Measurements from ENCODE around the gene TPSD1.

The TPSD1 gene

GRCh38 chr16:1308036-1308976 is 52.4 kb downstream of the TPSD1 start:
- TF ChIP-seq TAF1 (IDR thresholded peaks at IDR 0.05; ENCODE audit: low read depth), result no peak
- peak; percentile 67; the same call in 1 of the 2 replicates for TF ChIP-seq ZBTB7A (IDR thresholded peaks at IDR 0.05; ENCODE audit: low read depth)
- TF ChIP-seq FOXM1 (IDR thresholded peaks at IDR 0.05; ENCODE audit: borderline replicate concordance, low read depth), result no peak
- no peak for TF ChIP-seq YY1 (IDR thresholded peaks at IDR 0.05; ENCODE audit: low read depth)
- TF ChIP-seq USF1 (IDR thresholded peaks at IDR 0.05), result no peak
- TF ChIP-seq RAD21 (IDR thresholded peaks at IDR 0.05; ENCODE audit: low read depth), result no peak
- TF ChIP-seq EP300 (IDR thresholded peaks at IDR 0.05; ENCODE audit: borderline replicate concordance), result no peak
- TF ChIP-seq, protein P1, sequence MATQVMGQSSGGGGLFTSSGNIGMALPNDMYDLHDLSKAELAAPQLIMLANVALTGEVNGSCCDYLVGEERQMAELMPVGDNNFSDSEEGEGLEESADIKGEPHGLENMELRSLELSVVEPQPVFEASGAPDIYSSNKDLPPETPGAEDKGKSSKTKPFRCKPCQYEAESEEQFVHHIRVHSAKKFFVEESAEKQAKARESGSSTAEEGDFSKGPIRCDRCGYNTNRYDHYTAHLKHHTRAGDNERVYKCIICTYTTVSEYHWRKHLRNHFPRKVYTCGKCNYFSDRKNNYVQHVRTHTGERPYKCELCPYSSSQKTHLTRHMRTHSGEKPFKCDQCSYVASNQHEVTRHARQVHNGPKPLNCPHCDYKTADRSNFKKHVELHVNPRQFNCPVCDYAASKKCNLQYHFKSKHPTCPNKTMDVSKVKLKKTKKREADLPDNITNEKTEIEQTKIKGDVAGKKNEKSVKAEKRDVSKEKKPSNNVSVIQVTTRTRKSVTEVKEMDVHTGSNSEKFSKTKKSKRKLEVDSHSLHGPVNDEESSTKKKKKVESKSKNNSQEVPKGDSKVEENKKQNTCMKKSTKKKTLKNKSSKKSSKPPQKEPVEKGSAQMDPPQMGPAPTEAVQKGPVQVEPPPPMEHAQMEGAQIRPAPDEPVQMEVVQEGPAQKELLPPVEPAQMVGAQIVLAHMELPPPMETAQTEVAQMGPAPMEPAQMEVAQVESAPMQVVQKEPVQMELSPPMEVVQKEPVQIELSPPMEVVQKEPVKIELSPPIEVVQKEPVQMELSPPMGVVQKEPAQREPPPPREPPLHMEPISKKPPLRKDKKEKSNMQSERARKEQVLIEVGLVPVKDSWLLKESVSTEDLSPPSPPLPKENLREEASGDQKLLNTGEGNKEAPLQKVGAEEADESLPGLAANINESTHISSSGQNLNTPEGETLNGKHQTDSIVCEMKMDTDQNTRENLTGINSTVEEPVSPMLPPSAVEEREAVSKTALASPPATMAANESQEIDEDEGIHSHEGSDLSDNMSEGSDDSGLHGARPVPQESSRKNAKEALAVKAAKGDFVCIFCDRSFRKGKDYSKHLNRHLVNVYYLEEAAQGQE (IDR thresholded peaks at IDR 0.05; ENCODE audit: low read depth), result no peak
- peak; percentile 91 for TF ChIP-seq EGR1 (IDR thresholded peaks at IDR 0.05)
- TF ChIP-seq CREB1 (IDR thresholded peaks at IDR 0.05; ENCODE audit: low read depth), result no peak
- TF ChIP-seq CEBPB (IDR thresholded peaks at IDR 0.05), result no peak
- TF ChIP-seq TEAD4 (IDR thresholded peaks at IDR 0.05), result no peak
- TF ChIP-seq, protein P2, sequence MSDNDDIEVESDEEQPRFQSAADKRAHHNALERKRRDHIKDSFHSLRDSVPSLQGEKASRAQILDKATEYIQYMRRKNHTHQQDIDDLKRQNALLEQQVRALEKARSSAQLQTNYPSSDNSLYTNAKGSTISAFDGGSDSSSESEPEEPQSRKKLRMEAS (IDR thresholded peaks at IDR 0.05), result no peak
- no peak for TF ChIP-seq NFIC (IDR thresholded peaks at IDR 0.05)
- no peak; the same call in 1 of the 2 replicates for TF ChIP-seq TCF12 (IDR thresholded peaks at IDR 0.05; ENCODE audit: low read depth)
